Measurements from ENCODE around the gene COL3A1.

The COL3A1 gene

DNA sequence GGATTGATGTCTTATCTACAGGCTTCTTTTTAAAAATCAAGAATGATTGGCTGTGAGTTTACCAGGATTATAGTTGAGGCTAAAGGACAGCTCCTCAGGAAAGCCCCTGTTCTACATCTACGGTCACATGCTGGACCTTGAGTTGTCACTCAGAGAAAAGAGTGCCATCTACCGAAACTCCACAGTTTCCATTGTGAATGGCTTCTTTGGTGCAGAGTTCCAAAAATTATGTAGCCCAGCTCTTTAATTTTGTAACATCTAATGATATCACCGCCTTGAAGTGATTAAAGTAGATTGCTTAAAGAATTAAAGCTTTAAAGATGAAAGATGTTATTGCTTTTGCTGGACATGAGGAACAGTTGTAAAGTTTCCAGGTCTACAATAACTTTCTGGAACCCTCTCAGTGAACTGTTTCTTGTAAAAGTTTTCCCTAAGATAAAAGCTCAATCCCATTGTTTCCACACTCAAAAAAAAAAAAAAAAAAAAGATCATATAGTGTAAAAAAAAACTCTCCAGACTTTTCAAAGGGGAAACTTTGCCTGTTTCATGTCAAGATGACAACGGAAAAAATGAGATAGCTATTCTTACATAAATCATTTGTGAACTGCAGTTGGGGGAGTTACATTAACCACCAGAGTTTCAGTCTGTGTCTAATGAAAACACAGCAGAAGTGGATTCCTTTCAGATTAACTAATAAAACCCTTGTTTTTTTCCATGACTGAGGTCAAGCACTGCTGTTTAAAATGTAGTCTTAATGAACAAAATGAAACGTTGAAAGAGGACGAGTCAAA lies 4.3 kb downstream of the COL3A1 start:
- no peak for DNase-seq (ENCODE audit: low spot score)
- H3K27ac ChIP-seq: no peak overlapping the region
- CTCF ChIA-PET: interaction anchor here (0.6 to 1.4 kb wide), 4 partner anchors 12 to 454 kb away, joined by 3 to 6 read pairs (median 4); no protein-coding TSS in a partner anchor
- TF ChIP-seq, protein P1, sequence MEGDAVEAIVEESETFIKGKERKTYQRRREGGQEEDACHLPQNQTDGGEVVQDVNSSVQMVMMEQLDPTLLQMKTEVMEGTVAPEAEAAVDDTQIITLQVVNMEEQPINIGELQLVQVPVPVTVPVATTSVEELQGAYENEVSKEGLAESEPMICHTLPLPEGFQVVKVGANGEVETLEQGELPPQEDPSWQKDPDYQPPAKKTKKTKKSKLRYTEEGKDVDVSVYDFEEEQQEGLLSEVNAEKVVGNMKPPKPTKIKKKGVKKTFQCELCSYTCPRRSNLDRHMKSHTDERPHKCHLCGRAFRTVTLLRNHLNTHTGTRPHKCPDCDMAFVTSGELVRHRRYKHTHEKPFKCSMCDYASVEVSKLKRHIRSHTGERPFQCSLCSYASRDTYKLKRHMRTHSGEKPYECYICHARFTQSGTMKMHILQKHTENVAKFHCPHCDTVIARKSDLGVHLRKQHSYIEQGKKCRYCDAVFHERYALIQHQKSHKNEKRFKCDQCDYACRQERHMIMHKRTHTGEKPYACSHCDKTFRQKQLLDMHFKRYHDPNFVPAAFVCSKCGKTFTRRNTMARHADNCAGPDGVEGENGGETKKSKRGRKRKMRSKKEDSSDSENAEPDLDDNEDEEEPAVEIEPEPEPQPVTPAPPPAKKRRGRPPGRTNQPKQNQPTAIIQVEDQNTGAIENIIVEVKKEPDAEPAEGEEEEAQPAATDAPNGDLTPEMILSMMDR (conservative IDR thresholded peaks at IDR 0.05; ENCODE audit: low read depth): peak; percentile 20; the same call in 1 of the 2 replicates
- POLR2A ChIA-PET (ENCODE audit: low non-redundant PET): no interaction called here

DNA sequence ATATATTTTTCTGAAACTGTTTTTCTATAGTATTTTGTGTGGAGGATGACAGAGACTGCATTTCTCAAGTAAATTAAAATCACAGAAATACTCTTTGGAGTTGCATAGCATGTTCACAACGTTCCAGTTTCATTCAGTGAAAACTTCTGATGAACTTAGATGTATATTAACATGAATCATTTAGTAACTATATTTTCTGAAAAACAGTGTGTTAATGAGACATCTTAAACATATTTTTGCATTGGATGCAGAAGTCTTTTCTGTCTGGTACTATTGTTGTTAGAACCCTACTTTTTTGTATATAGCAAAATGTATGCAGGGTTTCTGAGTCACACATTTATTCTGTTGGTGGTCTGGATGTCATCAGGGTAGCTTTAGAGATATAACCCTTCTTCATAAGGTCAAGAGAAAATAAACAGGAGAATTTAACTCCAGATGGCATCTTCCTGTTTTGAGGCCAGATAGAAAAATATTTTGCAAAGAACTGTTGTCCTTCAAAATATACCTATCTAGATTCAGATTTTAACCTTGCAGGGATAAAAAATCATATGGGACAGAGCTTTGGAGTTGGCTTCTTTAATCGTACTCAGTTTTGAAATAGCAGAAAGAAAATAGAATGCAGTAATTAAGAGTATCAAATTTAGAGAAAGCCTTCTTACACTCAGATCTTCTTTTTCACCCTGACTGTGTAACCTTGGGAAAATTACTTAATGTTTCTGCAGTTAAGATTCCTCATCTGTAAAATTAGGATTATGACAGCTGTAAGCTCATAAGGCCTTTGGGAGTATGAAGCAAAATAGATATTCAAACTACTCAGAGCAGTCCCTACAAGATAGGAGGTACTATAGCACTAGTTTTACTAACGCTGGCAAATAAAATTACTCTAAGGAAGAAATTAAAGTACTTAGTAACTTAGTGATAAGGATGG lies 5.3 kb downstream of the COL3A1 start:
- H3K27ac ChIP-seq: no peak overlapping the region
- ChIA-PET CTCF (no interaction called here), POLR2A (ENCODE audit: low non-redundant PET) (no interaction called here)
- TF ChIP-seq, protein P1 (conservative IDR thresholded peaks at IDR 0.05; ENCODE audit: low read depth): no peak
- DNase-seq (ENCODE audit: low spot score): no peak

DNA sequence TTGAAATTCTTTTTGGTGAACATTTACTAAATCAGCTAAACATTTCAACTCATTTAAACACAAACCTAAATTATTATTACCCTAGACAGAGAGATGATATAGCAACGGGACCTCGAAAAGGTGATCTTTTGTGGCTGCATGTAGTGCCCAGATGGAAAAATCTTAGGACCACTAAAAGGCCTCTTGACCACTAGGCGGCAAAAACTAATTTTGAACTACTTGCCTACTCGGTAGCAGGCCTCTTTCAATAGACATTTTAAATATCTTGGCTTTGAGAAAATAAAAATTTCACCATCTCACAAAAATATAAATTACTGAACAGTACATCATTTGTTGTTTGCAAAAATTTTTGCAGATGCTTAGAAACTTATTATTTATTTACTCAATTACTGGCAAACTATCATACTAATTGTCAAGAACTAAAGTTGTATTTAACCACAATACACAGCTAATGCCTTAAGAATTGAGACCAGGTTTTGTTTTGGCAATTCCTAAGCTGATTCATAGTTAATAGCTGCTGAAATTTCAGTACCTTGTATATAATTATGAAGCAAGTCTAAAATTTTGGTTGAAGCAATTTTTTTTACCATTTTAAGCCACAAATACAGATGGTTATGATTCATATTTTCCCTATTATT lies 9.4 kb downstream of the COL3A1 start:
- TF ChIP-seq, protein P1 (conservative IDR thresholded peaks at IDR 0.05; ENCODE audit: low read depth): peak; percentile 17; the same call in 1 of the 2 replicates
- ChIA-PET POLR2A (ENCODE audit: low non-redundant PET) (no interaction called here), CTCF (interaction anchor here (0.6 to 0.8 kb wide), 4 partner anchors 365 to 729 kb away, joined by 3 to 4 read pairs (median 3); no protein-coding TSS in a partner anchor)
- no peak for DNase-seq (ENCODE audit: low spot score)
- H3K27ac ChIP-seq: no peak overlapping the region

DNA sequence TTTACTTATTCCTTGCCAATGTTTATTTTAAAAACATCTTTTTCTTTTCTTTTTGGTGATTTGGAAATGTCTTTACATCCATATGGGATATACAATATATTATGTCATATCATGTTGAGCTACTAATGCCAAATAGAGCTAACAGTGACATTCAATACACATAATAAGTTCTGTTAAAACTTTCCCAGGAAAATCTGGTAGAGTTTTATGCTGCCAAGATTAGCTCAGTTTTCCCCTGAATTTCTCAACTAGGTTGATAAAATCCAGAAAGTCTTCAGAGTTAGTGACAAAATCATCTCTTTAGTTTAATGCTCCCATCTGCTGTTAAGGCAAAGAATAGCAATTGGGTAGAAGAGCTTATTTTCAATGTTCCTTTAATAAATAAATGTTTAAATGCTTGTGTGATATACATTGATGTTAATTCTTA lies 9.9 kb downstream of the COL3A1 start:
- CTCF ChIA-PET: interaction anchor here (0.5 to 0.7 kb wide), 3 partner anchors 364 to 1201 kb away, joined by 3 to 4 read pairs (median 3); no protein-coding TSS in a partner anchor
- H3K27ac ChIP-seq: no peak overlapping the region
- no peak for DNase-seq (ENCODE audit: low spot score)
- POLR2A ChIA-PET (ENCODE audit: low non-redundant PET): no interaction called here
- TF ChIP-seq, protein P1 (conservative IDR thresholded peaks at IDR 0.05; ENCODE audit: low read depth): no peak

DNA sequence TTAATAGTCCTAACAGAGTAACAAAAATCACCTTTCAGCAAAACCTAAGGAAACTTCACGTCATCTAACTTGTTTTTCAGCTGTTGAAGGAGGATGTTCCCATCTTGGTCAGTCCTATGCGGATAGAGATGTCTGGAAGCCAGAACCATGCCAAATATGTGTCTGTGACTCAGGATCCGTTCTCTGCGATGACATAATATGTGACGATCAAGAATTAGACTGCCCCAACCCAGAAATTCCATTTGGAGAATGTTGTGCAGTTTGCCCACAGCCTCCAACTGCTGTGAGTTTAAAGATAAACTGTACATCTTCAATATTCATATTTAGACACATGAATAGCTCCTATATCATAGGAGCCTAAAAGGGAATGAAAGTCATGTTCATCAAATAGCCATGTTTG lies 10.5 kb downstream of the COL3A1 start:
- no peak for DNase-seq (ENCODE audit: low spot score)
- ChIA-PET CTCF (interaction anchor here (0.5 kb wide), 1 partner anchor 1201 kb away, joined by 3 read pairs; no protein-coding TSS in a partner anchor), POLR2A (ENCODE audit: low non-redundant PET) (no interaction called here)
- no peak overlapping the region for H3K27ac ChIP-seq
- TF ChIP-seq, protein P1 (conservative IDR thresholded peaks at IDR 0.05; ENCODE audit: low read depth): no peak

DNA sequence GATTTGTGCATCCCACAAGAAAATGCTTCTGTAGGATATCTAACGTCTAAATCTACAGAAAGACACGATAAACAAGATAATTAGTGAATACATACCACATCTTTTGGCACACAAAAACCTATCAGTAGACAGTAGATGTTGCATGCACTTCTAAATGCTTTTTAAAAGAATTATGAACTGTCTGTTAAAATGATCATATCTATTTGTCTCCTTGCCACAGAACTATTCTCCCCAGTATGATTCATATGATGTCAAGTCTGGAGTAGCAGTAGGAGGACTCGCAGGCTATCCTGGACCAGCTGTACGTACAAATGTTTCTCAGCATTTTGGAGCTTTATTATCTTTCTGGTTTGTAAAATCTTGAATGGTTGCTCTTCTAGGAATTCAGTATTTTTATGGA lies 12.7 kb downstream of the COL3A1 start:
- ChIA-PET POLR2A (ENCODE audit: low non-redundant PET) (no interaction called here), CTCF (interaction anchor here (0.5 to 0.6 kb wide), 3 partner anchors 93 to 852 kb away, joined by 4 to 7 read pairs (median 4); no protein-coding TSS in a partner anchor)
- no peak overlapping the region for H3K27ac ChIP-seq
- no peak for DNase-seq (ENCODE audit: low spot score)
- TF ChIP-seq, protein P1 (conservative IDR thresholded peaks at IDR 0.05; ENCODE audit: low read depth): no peak

All from RWPE1 (cell line).